Suprapubic skin (tissue), 4 donors: Measurements from ENCODE around the gene BLCAP.

ENCODE experiments used
- CTCF ChIP-seq, 2 donors: fragments of 200-600 bp in 1 of 2; fragments of 450-650 bp in 1 of 2; sonication (generic) in 1 of 2; IDR thresholded peaks; one replicate each; pipeline ENCODE4 v1.5.1; 2016 to 2019; ENCODE audit warnings: antibody characterized with exemption in 2 of 2, mild to moderate bottlenecking in 1 of 2, moderate library complexity in 1 of 2
- EP300 ChIP-seq: sonication (generic); formaldehyde crosslinking; IDR thresholded peaks from one replicate; pipeline ENCODE4 v1.6.1; 2017; ENCODE audit warnings: antibody characterized with exemption
- POLR2A ChIP-seq, 2 donors: fragments of 450-650 bp; IDR thresholded peaks; one replicate each; pipeline ENCODE4 v1.6.1; 2017; ENCODE audit warnings: antibody characterized with exemption in 2 of 2, mild to moderate bottlenecking in 2 of 2, moderate library complexity in 2 of 2
- POLR2AphosphoS5 ChIP-seq, 3 donors: sonication (generic); formaldehyde crosslinking; IDR thresholded peaks; one replicate each; pipeline ENCODE4 v1.6.1; 2017; ENCODE audit warnings: antibody characterized with exemption in 3 of 3

- TF ChIP-seq POLR2AphosphoS5 (IDR thresholded peaks at IDR 0.05) (no peak), CTCF (IDR thresholded peaks at IDR 0.05) (no peak), POLR2A (IDR thresholded peaks at IDR 0.05) (no peak), EP300 (no peak)
These were observed 48.4 kb downstream of the BLCAP start for GRCh38 chr20:37479266-37479665.
